CD4-positive, alpha-beta memory T cell (primary cell): ENCODE data around the gene SLC39A5. TPM values are rescaled to one million over a fixed set of nuclear protein-coding genes. Genes with fewer than 3 reads are reported as not detected.
"Not testable (repeated sequence)": the region's sequence is repeated elsewhere in the genome, so short reads cannot be mapped to it uniquely, and the experiment has no call there.

ENCODE experiments used
- CTCF ChIA-PET: fragments of 350-600 bp; sonication (Branson Sonifier 250); formaldehyde crosslinking; loops from one replicate; lab custom pipeline; 2021; ENCODE audit warnings: inconsistent platforms; ENCODE audit not compliant: partially characterized antibody; lab: Charles Lee
- POLR2A ChIA-PET: fragments of 350-600 bp; sonication (Branson Sonifier 250); formaldehyde crosslinking; loops from one replicate; lab custom pipeline; 2021; ENCODE audit not compliant: partially characterized antibody; lab: Charles Lee
- DNase-seq, 5 donors: peaks; one replicate each; pipeline versions ENCODE4 v3.0.0 to v3.0.0-alpha.2; 2020 to 2022; ENCODE audit warnings: mixed read lengths in 1 of 5
- H3K27ac ChIP-seq: one replicate; pipeline ENCODE4 v1.7.0; 2013; ENCODE audit warnings: low read depth, low read length
- H3K27me3 ChIP-seq: 2 replicates; pipeline ENCODE4 v1.7.0; 2013; ENCODE audit warnings: mild to moderate bottlenecking, low read length, moderate library complexity; ENCODE audit not compliant: insufficient read depth
- H3K36me3 ChIP-seq: 2 replicates; pipeline ENCODE4 v1.7.0; 2013; ENCODE audit warnings: mild to moderate bottlenecking, low read length, moderate library complexity; ENCODE audit not compliant: insufficient read depth
- H3K4me1 ChIP-seq: 2 replicates; pipeline ENCODE4 v1.7.0; 2013; ENCODE audit warnings: mild to moderate bottlenecking, low read length, moderate library complexity; ENCODE audit not compliant: insufficient read depth
- H3K4me3 ChIP-seq, 2 donors: one replicate each; pipeline ENCODE4 v1.7.0; 2013; ENCODE audit warnings: low read length in 2 of 2, mild to moderate bottlenecking in 1 of 2
- H3K9me3 ChIP-seq, 2 donors: one replicate each; pipeline ENCODE4 v1.7.0; 2013; ENCODE audit warnings: low read length in 2 of 2, control low read depth in 1 of 2; ENCODE audit not compliant: control insufficient read depth in 1 of 2
- H3K27ac Mint-ChIP-seq, 7 donors: one replicate each; pipeline ENCODE4 v1.8.0; 2020 to 2021; ENCODE audit warnings: mixed read lengths in 7 of 7, mild to moderate bottlenecking in 6 of 7, inconsistent platforms in 3 of 7, moderate library complexity in 3 of 7
- H3K27me3 Mint-ChIP-seq, 2 donors: one replicate each; pipeline ENCODE4 v1.8.0; 2020 to 2021; ENCODE audit warnings: mixed read lengths in 2 of 2
- H3K36me3 Mint-ChIP-seq, 2 donors: one replicate each; pipeline ENCODE4 v1.8.0; 2020 to 2021; ENCODE audit warnings: mixed read lengths in 2 of 2, inconsistent platforms in 1 of 2, mild to moderate bottlenecking in 1 of 2
- H3K4me1 Mint-ChIP-seq, 4 donors: one replicate each; pipeline ENCODE4 v1.8.0; 2020 to 2021; ENCODE audit warnings: mixed read lengths in 4 of 4, mild to moderate bottlenecking in 1 of 4
- H3K4me3 Mint-ChIP-seq, 8 donors: one replicate each; pipeline ENCODE4 v1.8.0; 2020 to 2021; ENCODE audit warnings: mixed read lengths in 8 of 8, mild to moderate bottlenecking in 7 of 8, moderate library complexity in 6 of 8, inconsistent platforms in 3 of 8
- H3K9me3 Mint-ChIP-seq, 8 donors: one replicate each; pipeline ENCODE4 v1.8.0; 2020 to 2021; ENCODE audit warnings: mixed read lengths in 8 of 8, mild to moderate bottlenecking in 5 of 8, inconsistent platforms in 3 of 8, moderate library complexity in 1 of 8
- intact Hi-C: fragments of 100-400 bp; cut with micrococcal nuclease; formaldehyde crosslinking; loops from one replicate; pipeline ENCODE4 v1.15.1; 2023
- polyA plus RNA-seq, 2 donors: library from polyadenylated mRNA; unstranded; fragments of 300-500 nt; fragmentation: Illumina TruSeq; gene quantifications; one replicate each; pipeline ENCODE4 v1.2.3, GENCODE V29; 2021
- total RNA-seq, 2 experiments: library from RNA; stranded (reverse); gene quantifications; one replicate each; pipeline ENCODE4 v1.2.3, GENCODE V29; 2021

The SLC39A5 gene
- total and polyA plus RNA-seq, 4 experiments from 2014 or later, result 0.64 to 2.1 TPM; not detected in 2

DNA sequence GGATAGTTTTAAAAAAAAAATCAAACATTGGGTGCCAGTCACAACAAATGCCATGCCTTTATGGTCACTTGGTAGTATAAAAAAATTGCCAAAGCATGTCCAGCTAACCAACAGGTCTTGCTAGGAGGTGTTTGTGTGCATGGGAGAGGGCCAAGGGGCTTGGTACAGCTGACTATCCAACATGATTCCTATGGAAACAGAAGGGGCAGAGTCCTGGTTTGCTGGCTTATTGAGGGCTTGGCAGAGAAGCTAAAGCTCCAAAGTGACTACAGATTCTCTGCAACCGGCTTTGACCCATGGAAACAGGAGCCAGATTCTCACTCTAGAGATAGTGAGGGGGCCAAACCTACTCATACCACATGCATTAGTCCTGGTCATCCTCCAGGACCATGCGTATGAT lies 42.6 kb downstream of the SLC39A5 start:
- H3K9me3 ChIP-seq, H3K27ac Mint-ChIP-seq, H3K4me1 Mint-ChIP-seq, intact Hi-C loops, H3K9me3 Mint-ChIP-seq, POLR2A ChIA-PET, H3K27me3 ChIP-seq, H3K4me1 ChIP-seq, H3K4me3 ChIP-seq, H3K27ac ChIP-seq, H3K4me3 Mint-ChIP-seq, CTCF ChIA-PET, H3K27me3 Mint-ChIP-seq, DNase-seq: not testable (repeated sequence)
- peaks cover 29 to 68% of the 10 kb centered on the region in 2 donors for H3K36me3 Mint-ChIP-seq
- peaks cover 55% of the 10 kb centered on the region for H3K36me3 ChIP-seq

GRCh38 chr12:56274299-56274698 lies 44.4 kb downstream of the SLC39A5 start:
- ChIA-PET CTCF (no interaction called here), POLR2A (no interaction called here)
- no peaks in the 10 kb centered on the region for H3K4me1 Mint-ChIP-seq
- H3K9me3 ChIP-seq, result no peaks in the 10 kb centered on the region
- H3K27ac Mint-ChIP-seq, result peak overlapping the region in 1 of 7 donors; percentile 43
- H3K9me3 Mint-ChIP-seq, result no peaks in the 10 kb centered on the region
- H3K4me3 Mint-ChIP-seq, result no peak overlapping the region
- intact Hi-C loops, result no loop called here
- no peak for DNase-seq
- H3K27ac ChIP-seq, result no peak overlapping the region
- H3K4me1 ChIP-seq, result no peaks in the 10 kb centered on the region
- no peaks in the 10 kb centered on the region for H3K27me3 ChIP-seq
- H3K36me3 ChIP-seq, result peaks cover 64% of the 10 kb centered on the region
- H3K4me3 ChIP-seq, result no peak overlapping the region
- H3K36me3 Mint-ChIP-seq, result peaks cover 37 to 74% of the 10 kb centered on the region in 2 donors
- no peaks in the 10 kb centered on the region for H3K27me3 Mint-ChIP-seq

- CTCF ChIA-PET, result interaction anchor here (1.6 kb wide), 1 partner anchor 13 kb away, joined by 3 read pairs; no protein-coding TSS in a partner anchor
- no peak for DNase-seq
- Histone ChIP-seq H3K9me3 (no peaks in the 10 kb centered on the region), H3K27me3 (no peaks in the 10 kb centered on the region), H3K27ac (no peak overlapping the region), H3K4me3 (no peak overlapping the region), H3K36me3 (peaks cover 66% of the 10 kb centered on the region), H3K4me1 (no peaks in the 10 kb centered on the region)
- Mint-ChIP-seq H3K9me3 (no peaks in the 10 kb centered on the region), H3K36me3 (peaks cover 47 to 65% of the 10 kb centered on the region in 2 donors), H3K4me3 (no peak overlapping the region), H3K27ac (peak overlapping the region in 1 of 7 donors; percentile 27), H3K27me3 (no peaks in the 10 kb centered on the region), H3K4me1 (no peaks in the 10 kb centered on the region)
- intact Hi-C loops, result no loop called here
- POLR2A ChIA-PET, result interaction anchor here (0.5 to 0.9 kb wide), 3 partner anchors 19 to 154 kb away, joined by 3 to 5 read pairs (median 3); no protein-coding TSS in a partner anchor
Observed at GRCh38 chr12:56278905-56279304, 49.1 kb downstream of the SLC39A5 start.

- intact Hi-C loops, result no loop called here
- no peak overlapping the region for H3K4me3 ChIP-seq
- no peak for DNase-seq
- peaks cover 56% of the 10 kb centered on the region for H3K36me3 ChIP-seq
- ChIA-PET CTCF (no interaction called here), POLR2A (no interaction called here)
- H3K27me3 ChIP-seq, result no peaks in the 10 kb centered on the region
- no peaks in the 10 kb centered on the region for H3K9me3 ChIP-seq
- no peak overlapping the region for H3K27ac ChIP-seq
- no peak overlapping the region for H3K4me3 Mint-ChIP-seq
- H3K36me3 Mint-ChIP-seq, result peaks cover 44 to 55% of the 10 kb centered on the region in 2 donors
- H3K27me3 Mint-ChIP-seq, result no peaks in the 10 kb centered on the region
- peaks cover 0 to 2% (median 0%) of the 10 kb centered on the region in 4 donors for H3K4me1 Mint-ChIP-seq
- no peaks in the 10 kb centered on the region for H3K9me3 Mint-ChIP-seq
- peak overlapping the region in 2 of 7 donors; percentile 22 to 71 for H3K27ac Mint-ChIP-seq
- H3K4me1 ChIP-seq, result no peaks in the 10 kb centered on the region
Observed at GRCh38 chr12:56280849-56281248, 51.0 kb downstream of the SLC39A5 start.

DNA sequence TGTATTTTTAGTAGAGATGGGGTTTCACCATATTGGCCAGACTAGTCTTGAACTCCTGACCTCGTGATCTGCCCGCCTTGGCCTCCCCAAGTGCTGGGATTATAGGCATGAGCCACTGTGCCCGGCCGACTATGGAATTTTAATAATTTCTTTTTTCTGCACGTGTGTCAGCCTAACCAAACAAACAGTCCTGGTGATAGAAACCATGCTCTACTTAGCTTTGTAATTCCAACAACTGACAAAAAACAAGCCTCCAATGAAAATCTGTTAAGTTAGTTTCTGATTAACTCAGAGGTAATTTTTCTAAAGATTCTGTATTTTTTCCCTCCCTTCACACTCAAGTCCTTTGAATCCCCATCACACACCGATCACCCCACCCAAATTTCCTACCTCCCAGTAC lies 52.2 kb downstream of the SLC39A5 start:
- intact Hi-C loops, result no loop called here
- ChIA-PET POLR2A (no interaction called here), CTCF (no interaction called here)
- H3K9me3 Mint-ChIP-seq, result no peaks in the 10 kb centered on the region
- Histone ChIP-seq H3K36me3 (peaks cover 59% of the 10 kb centered on the region), H3K9me3 (no peaks in the 10 kb centered on the region), H3K4me1 (no peaks in the 10 kb centered on the region), H3K4me3 (no peak overlapping the region), H3K27ac (no peak overlapping the region), H3K27me3 (no peaks in the 10 kb centered on the region)
- peaks cover 0 to 5% (median 2%) of the 10 kb centered on the region in 4 donors for H3K4me1 Mint-ChIP-seq
- H3K27me3 Mint-ChIP-seq, result no peaks in the 10 kb centered on the region
- H3K36me3 Mint-ChIP-seq, result peaks cover 42 to 57% of the 10 kb centered on the region in 2 donors
- H3K27ac Mint-ChIP-seq, result peak overlapping the region in 2 of 7 donors; percentile 31 to 64
- H3K4me3 Mint-ChIP-seq, result no peak overlapping the region
- no peak for DNase-seq

GRCh38 chr12:56282579-56282978 lies 52.7 kb downstream of the SLC39A5 start:
- Histone ChIP-seq H3K9me3 (no peaks in the 10 kb centered on the region), H3K36me3 (peaks cover 59% of the 10 kb centered on the region), H3K27me3 (no peaks in the 10 kb centered on the region), H3K4me1 (no peaks in the 10 kb centered on the region), H3K4me3 (no peak overlapping the region), H3K27ac (no peak overlapping the region)
- Mint-ChIP-seq H3K36me3 (peaks cover 41 to 54% of the 10 kb centered on the region in 2 donors), H3K9me3 (no peaks in the 10 kb centered on the region), H3K4me1 (peaks cover 0 to 5% (median 2%) of the 10 kb centered on the region in 4 donors), H3K27ac (peak overlapping the region in 2 of 7 donors; percentile 11 to 64), H3K4me3 (no peak overlapping the region), H3K27me3 (no peaks in the 10 kb centered on the region)
- POLR2A ChIA-PET, result no interaction called here
- DNase-seq, result no peak
- intact Hi-C loops, result no loop called here
- CTCF ChIA-PET, result no interaction called here

GRCh38 chr12:56284263-56284662 lies 54.4 kb downstream of the SLC39A5 start:
- H3K9me3 Mint-ChIP-seq, H3K9me3 ChIP-seq, H3K27me3 Mint-ChIP-seq, DNase-seq, H3K4me1 ChIP-seq, POLR2A ChIA-PET, H3K27ac Mint-ChIP-seq, intact Hi-C loops, H3K4me3 ChIP-seq, H3K27me3 ChIP-seq, H3K27ac ChIP-seq, H3K4me1 Mint-ChIP-seq, H3K4me3 Mint-ChIP-seq: not testable (repeated sequence)
- H3K36me3 ChIP-seq, result peaks cover 45% of the 10 kb centered on the region
- CTCF ChIA-PET, result interaction anchor here (0.9 to 1.4 kb wide), 4 partner anchors 9 to 179 kb away, joined by 3 to 6 read pairs (median 4); partner anchors contain the start of gene CNPY2
- H3K36me3 Mint-ChIP-seq, result peaks cover 34 to 49% of the 10 kb centered on the region in 2 donors
